ENCODE measurements around the gene SRM. TPM values are rescaled to one million over a fixed set of nuclear protein-coding genes. Genes with fewer than 3 reads are reported as not detected.

SRM gene
- total RNA-seq, 4 donors from 2014 or later: 21.7 to 79.8 (median 40.6) TPM

DNA sequence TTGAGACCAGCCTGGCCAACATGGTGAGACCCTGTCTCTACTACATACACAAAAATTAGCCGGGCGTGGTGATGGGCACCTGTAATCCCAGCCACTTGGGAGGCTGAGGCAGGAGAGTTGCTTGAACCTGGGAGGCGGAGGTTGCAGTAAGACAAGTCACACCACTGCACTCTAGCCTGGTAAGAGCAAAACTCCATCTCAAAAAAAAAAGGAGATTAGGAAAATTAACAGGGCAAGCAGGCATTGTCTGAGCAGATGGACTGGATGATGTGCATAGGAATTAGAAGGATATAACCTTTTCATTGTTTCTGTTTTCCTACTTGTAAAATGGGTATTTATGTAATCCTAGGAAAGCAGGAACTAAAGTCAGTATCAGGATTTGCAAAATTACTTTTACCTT is 31.8 kb downstream of the SRM start:
- H3K27me3 ChIP-seq: no peaks in the 10 kb centered on the region
- intact Hi-C loops (cut with DNase I): no loop called here
- H3K9me3 ChIP-seq: no peaks in the 10 kb centered on the region
- 78 to 92% methylated on average over 3 of the region's 3 CpGs for WGBS, 2 donors
- no peak for DNase-seq
- H3K27ac ChIP-seq: no peak overlapping the region
- H3K36me3 ChIP-seq: peaks cover 0 to 72% (median 18%) of the 10 kb centered on the region in 3 donors
- no peak overlapping the region for H3K4me3 ChIP-seq
- H3K4me1 ChIP-seq: peaks cover 0 to 25% (median 0%) of the 10 kb centered on the region in 3 donors
- no peak for TF ChIP-seq POLR2A (IDR thresholded peaks at IDR 0.05)
- TF ChIP-seq, protein P1, sequence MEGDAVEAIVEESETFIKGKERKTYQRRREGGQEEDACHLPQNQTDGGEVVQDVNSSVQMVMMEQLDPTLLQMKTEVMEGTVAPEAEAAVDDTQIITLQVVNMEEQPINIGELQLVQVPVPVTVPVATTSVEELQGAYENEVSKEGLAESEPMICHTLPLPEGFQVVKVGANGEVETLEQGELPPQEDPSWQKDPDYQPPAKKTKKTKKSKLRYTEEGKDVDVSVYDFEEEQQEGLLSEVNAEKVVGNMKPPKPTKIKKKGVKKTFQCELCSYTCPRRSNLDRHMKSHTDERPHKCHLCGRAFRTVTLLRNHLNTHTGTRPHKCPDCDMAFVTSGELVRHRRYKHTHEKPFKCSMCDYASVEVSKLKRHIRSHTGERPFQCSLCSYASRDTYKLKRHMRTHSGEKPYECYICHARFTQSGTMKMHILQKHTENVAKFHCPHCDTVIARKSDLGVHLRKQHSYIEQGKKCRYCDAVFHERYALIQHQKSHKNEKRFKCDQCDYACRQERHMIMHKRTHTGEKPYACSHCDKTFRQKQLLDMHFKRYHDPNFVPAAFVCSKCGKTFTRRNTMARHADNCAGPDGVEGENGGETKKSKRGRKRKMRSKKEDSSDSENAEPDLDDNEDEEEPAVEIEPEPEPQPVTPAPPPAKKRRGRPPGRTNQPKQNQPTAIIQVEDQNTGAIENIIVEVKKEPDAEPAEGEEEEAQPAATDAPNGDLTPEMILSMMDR (IDR thresholded peaks at IDR 0.05): no peak

DNA sequence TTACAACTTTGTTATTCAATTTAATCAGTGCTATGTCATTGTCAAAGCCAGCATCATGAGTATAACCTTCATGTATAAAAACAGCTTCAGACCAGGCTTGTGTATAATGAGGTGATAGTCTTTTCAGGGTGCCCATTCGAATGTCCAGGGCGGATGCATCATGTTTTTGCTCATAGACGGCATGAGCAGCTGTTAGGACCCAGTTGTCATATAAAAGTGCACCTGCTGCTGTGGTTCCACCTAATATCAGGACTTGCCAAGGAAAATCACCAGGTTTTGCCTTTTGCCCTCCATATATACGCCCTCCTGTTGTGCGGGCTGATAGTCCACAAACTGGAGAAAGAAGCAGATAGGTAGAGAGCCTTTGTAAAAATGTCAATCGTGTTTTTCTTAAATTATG is 32.5 kb downstream of the SRM start:
- intact Hi-C loops (cut with DNase I): no loop called here
- 69 to 78% methylated on average over 6 of the region's 6 CpGs for WGBS, 2 donors
- Histone ChIP-seq H3K4me1 (peaks cover 0 to 25% (median 0%) of the 10 kb centered on the region in 3 donors), H3K27ac (no peak overlapping the region), H3K4me3 (no peak overlapping the region), H3K27me3 (no peaks in the 10 kb centered on the region), H3K9me3 (no peaks in the 10 kb centered on the region), H3K36me3 (peaks cover 1 to 79% (median 20%) of the 10 kb centered on the region in 3 donors)
- DNase-seq: no peak
- no peak for TF ChIP-seq POLR2A (IDR thresholded peaks at IDR 0.05)
- TF ChIP-seq, protein P1 (IDR thresholded peaks at IDR 0.05): no peak

DNA sequence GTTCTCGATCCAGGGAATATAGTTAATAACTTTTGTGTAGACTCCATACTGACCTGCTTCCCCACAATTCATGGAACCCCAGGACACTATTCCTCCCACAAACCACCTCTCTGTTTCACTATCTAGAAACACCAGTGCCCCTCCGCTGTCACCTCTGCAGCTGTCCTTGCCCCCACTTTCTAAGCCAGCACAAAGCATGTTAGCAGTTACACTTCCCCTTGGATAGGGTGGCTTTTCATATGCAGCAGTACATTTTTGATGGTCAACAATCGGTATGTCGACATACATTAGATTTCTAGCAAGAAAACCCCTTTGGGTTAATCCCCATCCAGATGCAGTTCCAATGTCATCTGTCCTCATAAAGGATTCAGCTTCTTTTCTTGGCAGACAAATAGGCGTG is 32.9 kb downstream of the SRM start:
- Histone ChIP-seq H3K27me3 (no peaks in the 10 kb centered on the region), H3K4me1 (peaks cover 0 to 25% (median 0%) of the 10 kb centered on the region in 3 donors), H3K9me3 (no peaks in the 10 kb centered on the region), H3K27ac (no peak overlapping the region), H3K4me3 (no peak overlapping the region), H3K36me3 (peaks cover 5 to 83% (median 24%) of the 10 kb centered on the region in 3 donors)
- WGBS, 2 donors: 90 to 94% methylated on average over 5 of the region's 5 CpGs
- intact Hi-C loops (cut with DNase I): no loop called here
- no peak for DNase-seq
- TF ChIP-seq, protein P1 (IDR thresholded peaks at IDR 0.05): no peak
- TF ChIP-seq POLR2A (IDR thresholded peaks at IDR 0.05): no peak

DNA sequence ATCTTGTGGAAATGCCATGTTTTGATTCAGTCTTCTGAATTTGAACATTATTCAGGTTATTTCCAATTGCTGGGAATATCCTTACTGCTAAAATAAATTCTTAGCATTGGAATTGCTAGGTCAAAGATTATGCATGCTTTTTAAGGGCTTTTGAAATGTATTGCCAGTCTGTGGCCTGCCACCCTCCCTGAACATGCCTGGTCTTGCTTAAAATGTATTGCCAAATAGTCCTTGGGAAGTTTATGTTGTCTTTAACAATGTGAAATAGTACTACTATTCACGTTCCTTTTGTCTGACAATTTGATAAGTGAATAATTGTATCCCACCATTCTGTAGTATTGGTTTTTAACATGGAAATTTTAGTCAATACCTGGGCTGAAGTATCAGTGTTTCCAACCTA is 33.8 kb downstream of the SRM start:
- intact Hi-C loops (cut with DNase I): no loop called here
- Histone ChIP-seq H3K4me3 (no peak overlapping the region), H3K27ac (no peak overlapping the region), H3K36me3 (peaks cover 14 to 91% (median 32%) of the 10 kb centered on the region in 3 donors), H3K9me3 (no peaks in the 10 kb centered on the region), H3K27me3 (no peaks in the 10 kb centered on the region), H3K4me1 (peaks cover 0 to 25% (median 0%) of the 10 kb centered on the region in 3 donors)
- WGBS, 2 donors: 41 to 57% methylated on average over 1 of the region's 1 CpG
- TF ChIP-seq, protein P1 (IDR thresholded peaks at IDR 0.05): no peak
- no peak for TF ChIP-seq POLR2A (IDR thresholded peaks at IDR 0.05)
- DNase-seq: no peak

DNA sequence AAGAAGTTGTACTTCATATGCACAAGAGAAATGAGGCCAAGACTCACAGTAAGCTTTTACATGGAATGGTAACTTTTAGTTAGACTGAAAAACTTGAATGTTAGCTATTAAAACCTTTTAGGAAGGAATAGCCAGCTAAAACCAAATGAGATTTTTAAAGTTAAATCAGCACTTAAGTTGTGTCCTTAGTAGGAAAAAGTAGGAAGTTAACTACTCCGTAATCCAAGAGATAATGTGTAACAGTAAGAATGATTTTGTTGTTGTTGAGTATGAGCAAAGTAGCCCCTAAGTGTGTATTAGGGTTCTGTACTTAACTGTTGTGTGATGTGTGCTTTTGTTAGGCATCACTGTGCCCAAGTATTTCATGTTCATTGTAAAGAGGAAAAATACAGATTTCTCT is 34.2 kb downstream of the SRM start:
- WGBS, 2 donors: 90 to 100% methylated on average over 1 of the region's 1 CpG
- intact Hi-C loops (cut with DNase I): no loop called here
- Histone ChIP-seq H3K36me3 (peaks cover 14 to 93% (median 37%) of the 10 kb centered on the region in 3 donors), H3K4me3 (no peak overlapping the region), H3K4me1 (peaks cover 0 to 25% (median 0%) of the 10 kb centered on the region in 3 donors), H3K27me3 (no peaks in the 10 kb centered on the region), H3K9me3 (no peaks in the 10 kb centered on the region), H3K27ac (no peak overlapping the region)
- no peak for DNase-seq
- TF ChIP-seq, protein P1 (IDR thresholded peaks at IDR 0.05): no peak
- TF ChIP-seq POLR2A (IDR thresholded peaks at IDR 0.05): no peak
